Mesothelial cell of epicardium (in vitro differentiated cells): ENCODE results near the gene CDH2. TPM values are rescaled to one million over a fixed set of nuclear protein-coding genes. Genes with fewer than 3 reads are reported as not detected.

Experiments
- DNase-seq, 2 experiments: peaks; one replicate each; pipeline ENCODE4 v3.0.0; 2021; ENCODE audit warnings: low spot score in 2 of 2; ENCODE audit not compliant: unreplicated experiment in 2 of 2
- H3K27ac Mint-ChIP-seq: 2 replicates; pipeline ENCODE4 v1.8.0; 2021; ENCODE audit warnings: mixed read lengths
- H3K27me3 Mint-ChIP-seq: 2 replicates; pipeline ENCODE4 v1.8.0; 2021; ENCODE audit warnings: low read depth, mixed read lengths
- H3K36me3 Mint-ChIP-seq: 2 replicates; pipeline ENCODE4 v1.8.0; 2021; ENCODE audit warnings: mixed read lengths
- H3K4me1 Mint-ChIP-seq: 2 replicates; pipeline ENCODE4 v1.8.0; 2021; ENCODE audit warnings: mixed read lengths
- H3K4me3 Mint-ChIP-seq: 2 replicates; pipeline ENCODE4 v1.8.0; 2021; ENCODE audit warnings: mild to moderate bottlenecking, moderate library complexity, mixed read lengths
- H3K9me3 Mint-ChIP-seq: 2 replicates; pipeline ENCODE4 v1.8.0; 2021; ENCODE audit warnings: mixed read lengths
- total RNA-seq: library from RNA; stranded (reverse); gene quantifications from 3 replicates; pipeline ENCODE4 v1.2.1, GENCODE V29; 2021
- TF ChIP-seq, protein P1 (sequence below): fragments of 200-600 bp; sonication (generic); IDR thresholded peaks from one replicate; pipeline ENCODE4 v1.5.0; 2021; ENCODE audit warnings: antibody characterized with exemption; ENCODE audit not compliant: unreplicated experiment

CDH2 gene
- total RNA-seq, 1 donor from 2014 or later = 46.6 TPM

GRCh38 chr18:28149810-28150420 is 27.0 kb downstream of the CDH2 start:
- no peaks in the 10 kb centered on the region for H3K27me3 Mint-ChIP-seq
- H3K36me3 Mint-ChIP-seq = no peaks in the 10 kb centered on the region
- H3K4me3 Mint-ChIP-seq = no peak overlapping the region
- no peak overlapping the region for H3K27ac Mint-ChIP-seq
- no peaks in the 10 kb centered on the region for H3K9me3 Mint-ChIP-seq
- TF ChIP-seq, protein P1, sequence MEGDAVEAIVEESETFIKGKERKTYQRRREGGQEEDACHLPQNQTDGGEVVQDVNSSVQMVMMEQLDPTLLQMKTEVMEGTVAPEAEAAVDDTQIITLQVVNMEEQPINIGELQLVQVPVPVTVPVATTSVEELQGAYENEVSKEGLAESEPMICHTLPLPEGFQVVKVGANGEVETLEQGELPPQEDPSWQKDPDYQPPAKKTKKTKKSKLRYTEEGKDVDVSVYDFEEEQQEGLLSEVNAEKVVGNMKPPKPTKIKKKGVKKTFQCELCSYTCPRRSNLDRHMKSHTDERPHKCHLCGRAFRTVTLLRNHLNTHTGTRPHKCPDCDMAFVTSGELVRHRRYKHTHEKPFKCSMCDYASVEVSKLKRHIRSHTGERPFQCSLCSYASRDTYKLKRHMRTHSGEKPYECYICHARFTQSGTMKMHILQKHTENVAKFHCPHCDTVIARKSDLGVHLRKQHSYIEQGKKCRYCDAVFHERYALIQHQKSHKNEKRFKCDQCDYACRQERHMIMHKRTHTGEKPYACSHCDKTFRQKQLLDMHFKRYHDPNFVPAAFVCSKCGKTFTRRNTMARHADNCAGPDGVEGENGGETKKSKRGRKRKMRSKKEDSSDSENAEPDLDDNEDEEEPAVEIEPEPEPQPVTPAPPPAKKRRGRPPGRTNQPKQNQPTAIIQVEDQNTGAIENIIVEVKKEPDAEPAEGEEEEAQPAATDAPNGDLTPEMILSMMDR = no peak
- no peak for DNase-seq
- H3K4me1 Mint-ChIP-seq = peaks cover 17% of the 10 kb centered on the region

GRCh38 chr18:28147674-28148171 is 29.2 kb downstream of the CDH2 start:
- Mint-ChIP-seq H3K27me3 (no peaks in the 10 kb centered on the region), H3K9me3 (no peaks in the 10 kb centered on the region), H3K27ac (no peak overlapping the region), H3K36me3 (no peaks in the 10 kb centered on the region), H3K4me3 (no peak overlapping the region), H3K4me1 (peaks cover 11% of the 10 kb centered on the region)
- TF ChIP-seq, protein P1 = no peak
- no peak for DNase-seq

- H3K4me1 Mint-ChIP-seq = no peaks in the 10 kb centered on the region
- H3K9me3 Mint-ChIP-seq = no peaks in the 10 kb centered on the region
- no peak overlapping the region for H3K27ac Mint-ChIP-seq
- peaks cover 4% of the 10 kb centered on the region for H3K36me3 Mint-ChIP-seq
- no peak overlapping the region for H3K4me3 Mint-ChIP-seq
- TF ChIP-seq, protein P1 = no peak
- no peaks in the 10 kb centered on the region for H3K27me3 Mint-ChIP-seq
- no peak for DNase-seq
Observed at GRCh38 chr18:28143725-28144124, 33.2 kb downstream of the CDH2 start.

DNA sequence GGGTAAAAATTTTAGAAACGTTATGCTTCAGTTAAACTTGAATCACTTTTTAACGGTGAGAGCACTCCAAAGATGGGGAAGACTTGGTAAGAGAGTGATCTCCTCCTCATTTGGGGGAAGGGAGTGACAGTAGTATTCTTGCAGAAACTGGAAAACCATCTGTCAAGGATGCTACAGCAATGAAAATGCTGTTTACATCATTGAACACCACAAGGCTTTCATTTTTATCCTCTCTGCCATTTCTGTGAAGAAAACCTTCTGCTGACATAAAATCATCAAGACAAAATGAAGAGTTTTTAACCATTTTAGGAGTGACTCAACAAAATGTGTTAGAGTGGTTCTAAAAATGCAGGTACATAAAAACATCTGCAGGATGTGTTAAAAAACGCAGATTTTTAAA is 38.1 kb downstream of the CDH2 start:
- Mint-ChIP-seq H3K4me3 (no peak overlapping the region), H3K4me1 (peaks cover 4% of the 10 kb centered on the region), H3K27ac (no peak overlapping the region), H3K9me3 (no peaks in the 10 kb centered on the region), H3K36me3 (peaks cover 6% of the 10 kb centered on the region), H3K27me3 (no peaks in the 10 kb centered on the region)
- TF ChIP-seq, protein P1 = no peak
- no peak for DNase-seq

GRCh38 chr18:28136071-28136470 is 40.9 kb downstream of the CDH2 start:
- Mint-ChIP-seq H3K4me1 (peaks cover 4% of the 10 kb centered on the region), H3K9me3 (no peaks in the 10 kb centered on the region), H3K27ac (no peak overlapping the region), H3K4me3 (no peak overlapping the region), H3K36me3 (peaks cover 6% of the 10 kb centered on the region), H3K27me3 (no peaks in the 10 kb centered on the region)
- TF ChIP-seq, protein P1 = no peak
- no peak for DNase-seq

DNA sequence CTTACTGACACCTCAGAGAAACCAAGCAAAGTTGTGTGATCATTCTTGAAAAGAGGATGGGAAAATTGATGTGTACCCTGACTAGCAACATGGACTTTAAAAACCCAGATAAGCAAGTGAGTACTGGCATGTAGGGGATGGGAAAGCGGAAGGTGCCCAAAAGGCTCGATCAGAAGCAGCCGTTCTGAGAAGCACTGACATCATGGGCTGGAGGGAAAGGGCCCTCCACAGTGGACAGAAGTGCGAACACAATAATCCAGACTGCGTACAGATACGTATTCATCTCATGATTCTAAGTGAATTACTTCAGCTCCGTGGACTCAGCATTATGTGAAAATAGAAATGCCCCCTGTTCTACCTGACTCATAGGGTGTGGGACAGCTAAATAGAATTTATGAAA is 42.2 kb downstream of the CDH2 start:
- Mint-ChIP-seq H3K9me3 (no peaks in the 10 kb centered on the region), H3K27me3 (no peaks in the 10 kb centered on the region), H3K27ac (no peak overlapping the region), H3K36me3 (peaks cover 2% of the 10 kb centered on the region), H3K4me1 (peaks cover 4% of the 10 kb centered on the region), H3K4me3 (no peak overlapping the region)
- DNase-seq = no peak
- TF ChIP-seq, protein P1 = no peak
